Peyer's patch (tissue), 4 donors: ENCODE data around the gene NAV2. TPM values are rescaled to one million over a fixed set of nuclear protein-coding genes. Genes with fewer than 3 reads are reported as not detected.

Source experiments
- DNase-seq, 3 donors: peaks; one replicate each; pipeline ENCODE4 v3.0.0-alpha.2; 2017 to 2019
- H3K27ac ChIP-seq, 4 donors: fragments of 200-600 bp; sonication (generic); one replicate each; pipeline ENCODE4 v1.5.1; 2016 to 2019
- H3K27me3 ChIP-seq, 2 donors: fragments of 200-600 bp; sonication (generic); one replicate each; pipeline ENCODE4 v1.5.1; 2019
- H3K36me3 ChIP-seq, 3 donors: fragments of 200-600 bp; sonication (generic); one replicate each; pipeline ENCODE4 v1.5.1; 2016 to 2019
- H3K4me1 ChIP-seq, 4 donors: fragments of 200-600 bp; sonication (generic); one replicate each; pipeline ENCODE4 v1.5.1; 2016 to 2019
- H3K4me3 ChIP-seq, 4 donors: fragments of 200-600 bp; sonication (generic); 1 replicate in 3 of 4; 2 replicates in 1 of 4; pipeline ENCODE4 v1.5.1; 2016 to 2019; ENCODE audit warnings: mild to moderate bottlenecking in 1 of 4
- H3K9me3 ChIP-seq, 4 donors: fragments of 200-600 bp; sonication (generic); one replicate each; pipeline ENCODE4 v1.5.1; 2016 to 2019; ENCODE audit warnings: mild to moderate bottlenecking in 1 of 4
- CTCF ChIP-seq, 6 experiments: fragments of 450-650 bp in 4 of 6; fragments of 200-600 bp in 2 of 6; sonication (generic) in 1 of 6; IDR thresholded peaks; one replicate each; pipeline ENCODE4 v1.5.1; 2017 to 2019; ENCODE audit warnings: antibody characterized with exemption in 6 of 6, mild to moderate bottlenecking in 3 of 6, moderate library complexity in 1 of 6
- POLR2A ChIP-seq, 2 donors: fragments of 450-650 bp; IDR thresholded peaks; one replicate each; pipeline ENCODE4 v1.5.1; 2017; ENCODE audit warnings: antibody characterized with exemption in 2 of 2, mild to moderate bottlenecking in 2 of 2, moderate library complexity in 2 of 2
- total RNA-seq, 4 donors: library from RNA; depleted of rRNA; stranded (reverse); fragments of >200 nt; gene quantifications; one replicate each; pipeline ENCODE4 v1.1.0, GENCODE V29; 2016

The NAV2 gene
- total RNA-seq, 4 donors from 2014 or later: 6.0 to 48.7 (median 20.1) TPM

DNA sequence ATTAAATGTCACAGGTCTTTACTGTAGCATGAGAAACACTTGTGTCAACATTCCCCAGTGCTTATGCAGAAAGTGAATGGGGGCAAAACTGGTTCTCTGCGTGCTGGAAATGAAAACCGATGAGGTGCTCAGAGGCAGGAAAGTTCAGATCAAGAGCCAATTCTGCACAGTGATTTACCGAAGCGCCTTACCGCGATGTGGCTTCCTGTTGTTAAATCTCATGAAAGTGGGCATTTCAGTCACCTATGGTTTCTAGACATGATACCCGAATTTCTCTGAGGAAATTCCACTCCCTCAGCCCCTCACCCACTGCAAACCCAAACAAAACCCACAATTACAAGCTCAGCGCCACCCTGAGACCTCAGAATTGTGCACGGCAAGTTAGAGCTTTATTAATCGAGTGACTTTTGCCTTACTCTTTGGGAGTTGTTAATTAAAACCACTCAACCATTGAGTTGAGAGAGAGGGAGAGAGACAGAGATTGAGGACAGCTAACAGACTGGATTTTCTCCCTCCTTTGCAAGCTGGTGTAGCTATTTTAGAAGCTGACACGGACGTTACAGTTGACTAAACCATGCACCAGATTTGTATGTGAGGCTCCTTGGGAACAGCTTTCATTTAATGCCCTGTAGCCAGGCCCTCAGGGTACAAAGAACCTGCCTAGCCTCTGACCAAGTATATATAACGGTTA is 251.2 kb downstream of the NAV2 start:
- no peaks in the 10 kb centered on the region for H3K9me3 ChIP-seq
- no peak overlapping the region for H3K4me3 ChIP-seq
- no peak overlapping the region for H3K27ac ChIP-seq
- H3K36me3 ChIP-seq: no peaks in the 10 kb centered on the region
- DNase-seq: no peak
- TF ChIP-seq POLR2A (IDR thresholded peaks at IDR 0.05) (no peak), CTCF (IDR thresholded peaks at IDR 0.05) (no peak)
- H3K27me3 ChIP-seq: no peaks in the 10 kb centered on the region
- no peaks in the 10 kb centered on the region for H3K4me1 ChIP-seq

GRCh38 chr11:19966441-19966840 is 253.8 kb downstream of the NAV2 start:
- H3K4me3 ChIP-seq: no peak overlapping the region
- no peaks in the 10 kb centered on the region for H3K36me3 ChIP-seq
- no peak for TF ChIP-seq POLR2A (IDR thresholded peaks at IDR 0.05)
- no peak for TF ChIP-seq CTCF (IDR thresholded peaks at IDR 0.05)
- H3K9me3 ChIP-seq: no peaks in the 10 kb centered on the region
- no peaks in the 10 kb centered on the region for H3K4me1 ChIP-seq
- DNase-seq: no peak
- H3K27me3 ChIP-seq: no peaks in the 10 kb centered on the region
- no peak overlapping the region for H3K27ac ChIP-seq

GRCh38 chr11:19966927-19967326 is 254.3 kb downstream of the NAV2 start:
- Histone ChIP-seq H3K27me3 (no peaks in the 10 kb centered on the region), H3K4me1 (no peaks in the 10 kb centered on the region), H3K27ac (no peak overlapping the region), H3K9me3 (no peaks in the 10 kb centered on the region), H3K4me3 (no peak overlapping the region), H3K36me3 (no peaks in the 10 kb centered on the region)
- TF ChIP-seq CTCF (IDR thresholded peaks at IDR 0.05): no peak
- DNase-seq: no peak

GRCh38 chr11:19967787-19968186 is 255.2 kb downstream of the NAV2 start:
- TF ChIP-seq CTCF (IDR thresholded peaks at IDR 0.05) (no peak), POLR2A (IDR thresholded peaks at IDR 0.05) (no peak)
- H3K4me1 ChIP-seq: no peaks in the 10 kb centered on the region
- DNase-seq: no peak
- no peak overlapping the region for H3K27ac ChIP-seq
- no peaks in the 10 kb centered on the region for H3K27me3 ChIP-seq
- no peak overlapping the region for H3K4me3 ChIP-seq
- no peaks in the 10 kb centered on the region for H3K36me3 ChIP-seq
- H3K9me3 ChIP-seq: no peaks in the 10 kb centered on the region

DNA sequence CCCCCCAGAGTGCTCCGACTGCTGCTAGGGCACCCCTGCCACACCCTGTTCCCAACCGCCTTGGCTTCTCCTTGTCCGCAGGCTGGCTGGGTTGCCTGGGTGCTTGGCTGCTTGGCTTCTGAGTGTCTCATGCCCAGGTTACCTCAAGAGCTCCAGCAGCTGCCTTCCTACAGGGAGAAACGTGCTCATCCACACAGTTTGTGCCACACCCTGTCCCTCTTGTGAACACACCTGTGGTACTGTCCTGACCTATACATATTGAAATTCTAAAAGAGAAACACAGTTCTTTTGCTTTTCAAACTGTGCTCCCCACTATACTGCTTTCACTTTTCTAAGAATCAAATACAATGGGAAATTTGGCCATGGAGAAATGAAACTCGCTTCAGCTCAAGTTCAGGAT is 256.2 kb downstream of the NAV2 start:
- Histone ChIP-seq H3K4me3 (no peak overlapping the region), H3K27ac (no peak overlapping the region), H3K9me3 (no peaks in the 10 kb centered on the region), H3K4me1 (no peaks in the 10 kb centered on the region), H3K36me3 (no peaks in the 10 kb centered on the region), H3K27me3 (no peaks in the 10 kb centered on the region)
- DNase-seq: no peak
- TF ChIP-seq POLR2A (IDR thresholded peaks at IDR 0.05) (no peak), CTCF (IDR thresholded peaks at IDR 0.05) (no peak)

GRCh38 chr11:19970944-19971343 is 258.3 kb downstream of the NAV2 start:
- no peaks in the 10 kb centered on the region for H3K9me3 ChIP-seq
- no peak for DNase-seq
- no peak overlapping the region for H3K4me3 ChIP-seq
- H3K27me3 ChIP-seq: no peaks in the 10 kb centered on the region
- no peak for TF ChIP-seq CTCF (IDR thresholded peaks at IDR 0.05)
- H3K4me1 ChIP-seq: no peaks in the 10 kb centered on the region
- H3K27ac ChIP-seq: no peak overlapping the region
- no peaks in the 10 kb centered on the region for H3K36me3 ChIP-seq
